GM12878 (cell line): Measurements from ENCODE around the gene PCAT6. TPM values are rescaled to one million over a fixed set of nuclear protein-coding genes. Genes with fewer than 3 reads are reported as not detected.

Experiments used
- ATAC-seq: fragments of 200-7000 bp; cut with Tn5 transposase; 3 replicates; pipeline ENCODE4 v1.9.1; 2020; ENCODE audit warnings: mild to moderate bottlenecking, moderate library complexity
- BruUV-seq: library from RNA; stranded (reverse); fragments of 400-500 nt; replicated peaks from 2 replicates; lab custom pipeline; 2021; lab: Mats Ljungman, UMichigan
- CTCF ChIA-PET: fragments of 300-600 bp; sonication (Branson Sonifier 250); formaldehyde crosslinking; extraction: SDS; loops from one replicate; lab custom pipeline; 2021; ENCODE audit warnings: inconsistent platforms; lab: Yijun Ruan, JAX
- POLR2A ChIA-PET: fragments of 350-600 bp; formaldehyde crosslinking; extraction: SDS; loops from one replicate; lab custom pipeline; 2021; ENCODE audit warnings: inconsistent platforms; lab: Charles Lee
- RAD21 ChIA-PET: fragments of 300-600 bp; sonication (Branson Sonifier 250); formaldehyde crosslinking; loops from one replicate; lab custom pipeline; 2023; ENCODE audit warnings: antibody characterized with exemption; ENCODE audit not compliant: unreplicated experiment; lab: Charles Lee
- SMC1A ChIA-PET: fragments of 300-600 bp; sonication (Branson Sonifier 250); formaldehyde crosslinking; loops from one replicate; lab custom pipeline; 2023; ENCODE audit not compliant: unreplicated experiment, uncharacterized antibody; lab: Charles Lee
- DNase-seq: peaks from one replicate; pipeline ENCODE4 v3.0.0-alpha.2; 2011; ENCODE audit warnings: low read depth, low spot score
- FAIRE-seq: peaks from 3 replicates; lab custom pipeline; 2011; peaks lifted over from hg19 to GRCh38; lab: Jason Lieb, UNC
- H2AFZ ChIP-seq: 2 replicates; pipeline ENCODE4 v1.6.0; 2011; ENCODE audit warnings: low read depth, low read length, control low read depth; ENCODE audit not compliant: control insufficient read depth
- H3K27ac ChIP-seq: 2 replicates; pipeline ENCODE4 v1.5.1; 2011; ENCODE audit warnings: control low read depth; ENCODE audit not compliant: control insufficient read depth, insufficient read depth
- H3K27me3 ChIP-seq, 2 experiments: replicated peaks in 1 of 2; 2 replicates each; pipeline versions ENCODE4 v1.6.0 to v1.6.1; 2011; ENCODE audit warnings: low read length in 1 of 2; ENCODE audit not compliant: control insufficient read depth in 2 of 2, insufficient read depth in 2 of 2
- H3K36me3 ChIP-seq, 2 experiments: 2 replicates each; pipeline ENCODE4 v1.5.1; 2011; ENCODE audit warnings: low read length in 1 of 2; ENCODE audit not compliant: control insufficient read depth in 2 of 2, insufficient read depth in 2 of 2
- H3K4me1 ChIP-seq: 2 replicates; pipeline ENCODE4 v1.6.1; 2011; ENCODE audit warnings: mild to moderate bottlenecking, low read length, moderate library complexity, mixed read lengths; ENCODE audit not compliant: control insufficient read depth, insufficient read depth
- H3K4me2 ChIP-seq: 2 replicates; pipeline ENCODE4 v1.6.0; 2011; ENCODE audit warnings: control low read depth; ENCODE audit not compliant: control insufficient read depth, insufficient read depth
- H3K4me3 ChIP-seq: fragments of 200-600 bp; sonication (generic); 2 replicates; pipeline ENCODE4 v1.5.1; 2016
- H3K79me2 ChIP-seq: 2 replicates; pipeline ENCODE4 v1.6.0; 2011; ENCODE audit warnings: low read length; ENCODE audit not compliant: control insufficient read depth, insufficient read depth
- H3K9ac ChIP-seq: 2 replicates; pipeline ENCODE4 v1.8.0; 2011; ENCODE audit warnings: low read length, control low read depth, mixed read lengths; ENCODE audit not compliant: control insufficient read depth, insufficient read depth
- H3K9me3 ChIP-seq: replicated peaks from 3 replicates; pipeline ENCODE4 v1.5.1; 2011; ENCODE audit warnings: mild to moderate bottlenecking, low read length; ENCODE audit not compliant: control insufficient read depth, insufficient read depth
- H4K20me1 ChIP-seq: 2 replicates; pipeline ENCODE4 v1.6.0; 2011; ENCODE audit not compliant: control insufficient read depth, insufficient read depth
- ATF7 ChIP-seq: fragments of 450-650 bp; IDR thresholded peaks from 2 replicates; pipeline ENCODE4 v1.6.1; 2016; ENCODE audit warnings: low read depth, mild to moderate bottlenecking
- BRCA1 ChIP-seq: IDR thresholded peaks from 2 replicates; pipeline ENCODE4 v1.6.1; 2011; ENCODE audit warnings: low read depth, low read length, improper control_type of control experiment
- EED ChIP-seq: sonication (generic); IDR thresholded peaks from 2 replicates; pipeline ENCODE4 v1.6.1; 2016; ENCODE audit warnings: antibody characterized with exemption, low read depth
- EZH2 ChIP-seq: IDR thresholded peaks from 2 replicates; pipeline ENCODE4 v1.6.1; 2012; ENCODE audit warnings: low read depth, mild to moderate bottlenecking, control low read depth, inconsistent platforms, low read length, borderline replicate concordance; ENCODE audit not compliant: control insufficient read depth
- FOXK2 ChIP-seq: fragments of 450-650 bp; IDR thresholded peaks from 2 replicates; pipeline ENCODE4 v1.6.1; 2017; ENCODE audit warnings: mild to moderate bottlenecking, moderate library complexity
- HDAC2 ChIP-seq: fragments of 200-600 bp; sonication (generic); IDR thresholded peaks from 2 replicates; pipeline ENCODE4 v1.6.1; 2017
- HDGF ChIP-seq: fragments of 450-650 bp; IDR thresholded peaks from 2 replicates; pipeline ENCODE4 v1.6.1; 2016; ENCODE audit warnings: antibody characterized with exemption
- KAT2A ChIP-seq: conservative IDR thresholded peaks from 2 replicates; pipeline ENCODE4 v1.6.1; 2011; ENCODE audit warnings: low read depth, low read length; ENCODE audit not compliant: control insufficient read depth
- LARP7 ChIP-seq: fragments of 450-650 bp; IDR thresholded peaks from 2 replicates; pipeline ENCODE4 v1.6.1; 2017; ENCODE audit warnings: mild to moderate bottlenecking
- MEF2B ChIP-seq: fragments of 450-650 bp; IDR thresholded peaks from 2 replicates; pipeline ENCODE4 v1.6.1; 2018; ENCODE audit warnings: mild to moderate bottlenecking, moderate library complexity; ENCODE audit not compliant: partially characterized antibody, poor library complexity, severe bottlenecking
- NR2C2 ChIP-seq: IDR thresholded peaks from 2 replicates; pipeline ENCODE4 v1.6.1; 2011; ENCODE audit warnings: borderline replicate concordance, low read depth; ENCODE audit not compliant: control insufficient read depth, insufficient read length
- NR2F1 ChIP-seq: fragments of 450-650 bp; conservative IDR thresholded peaks from 2 replicates; pipeline ENCODE4 v1.6.1; 2017; ENCODE audit warnings: mild to moderate bottlenecking
- PML ChIP-seq: IDR thresholded peaks from 2 replicates; pipeline ENCODE4 v1.6.1; 2012; ENCODE audit warnings: low read length, inconsistent platforms
- POU2F2 ChIP-seq: IDR thresholded peaks from 3 replicates; pipeline ENCODE4 v1.6.1; 2011; ENCODE audit warnings: low read depth, mild to moderate bottlenecking, low read length, borderline replicate concordance
- RB1 ChIP-seq: fragments of 450-650 bp; formaldehyde crosslinking; IDR thresholded peaks from 2 replicates; pipeline ENCODE4 v1.6.1; 2017; ENCODE audit warnings: mild to moderate bottlenecking, borderline replicate concordance
- RELA ChIP-seq: fragments of 450-650 bp; IDR thresholded peaks from 2 replicates; pipeline ENCODE4 v1.8.0; 2014; ENCODE audit warnings: borderline replicate concordance; ENCODE audit not compliant: partially characterized antibody
- SMAD5 ChIP-seq: IDR thresholded peaks from 2 replicates; pipeline ENCODE4 v1.6.1; 2016; ENCODE audit warnings: antibody characterized with exemption, low read depth
- SPI1 ChIP-seq: IDR thresholded peaks from 2 replicates; pipeline ENCODE4 v1.6.1; 2011; ENCODE audit warnings: low read depth, mild to moderate bottlenecking, low read length, moderate library complexity, borderline replicate concordance; ENCODE audit not compliant: insufficient read depth
- STAT3 ChIP-seq: IDR thresholded peaks from 2 replicates; pipeline ENCODE4 v1.6.1; 2011; ENCODE audit warnings: low read depth, low read length, improper control_type of control experiment
- TAF1 ChIP-seq: IDR thresholded peaks from 2 replicates; pipeline ENCODE4 v1.6.1; 2011; ENCODE audit warnings: mild to moderate bottlenecking, low read depth, low read length, borderline replicate concordance
- TCF3 ChIP-seq: IDR thresholded peaks from 2 replicates; pipeline ENCODE4 v1.6.1; 2012; ENCODE audit warnings: low read depth, mild to moderate bottlenecking, low read length, borderline replicate concordance; ENCODE audit not compliant: insufficient read depth
- USF2 ChIP-seq: IDR thresholded peaks from 2 replicates; pipeline ENCODE4 v1.6.1; 2011; ENCODE audit warnings: low read depth, low read length, improper control_type of control experiment, borderline replicate concordance
- YY1 ChIP-seq: IDR thresholded peaks from 2 replicates; pipeline ENCODE4 v1.6.1; 2011; ENCODE audit warnings: low read depth, mild to moderate bottlenecking, low read length
- ZSCAN29 ChIP-seq: fragments of 450-650 bp; IDR thresholded peaks from 2 replicates; pipeline ENCODE4 v1.6.1; 2017; ENCODE audit warnings: mild to moderate bottlenecking, moderate library complexity
- ZZZ3 ChIP-seq: IDR thresholded peaks from 2 replicates; pipeline ENCODE4 v1.6.1; 2011; ENCODE audit warnings: low read depth; ENCODE audit not compliant: control insufficient read depth, insufficient read length
- WGBS: methylation state at CpG from one replicate; pipeline ENCODE4 v1.1.6; 2016; ENCODE audit warnings: low lambda C conversion rate; ENCODE audit not compliant: insufficient replicate concordance, insufficient coverage; ENCODE audit errors: missing lambda C conversion rate; 5-methylcytosine and 5-hydroxymethylcytosine counted together
- in situ Hi-C: fragments of 300-500 bp; cut with MboI; formaldehyde crosslinking; loops from 9 replicates; pipeline ENCODE4 v1.14.3; 2018; ENCODE audit warnings: mixed read lengths
- intact Hi-C: fragments of 100-400 bp; cut with micrococcal nuclease; formaldehyde crosslinking; loops from one replicate; pipeline ENCODE4 v1.14.2; 2022; ENCODE audit not compliant: unreplicated experiment
- polyA plus RNA-seq, 11 experiments: library from polyadenylated mRNA; depleted of rRNA in 4 of 11; unstranded in 6 of 11; stranded (reverse) in 5 of 11; fragments of >200 nt; fragmentation: Nextera tagmentation in 4 of 11; fragmentation: Illumina TruSeq in 1 of 11; extraction: Ambion mirVana in 4 of 11; extraction: Trizol in 1 of 11; gene quantifications; 1 replicate in 1 of 11; 2 replicates in 10 of 11; pipeline versions ENCODE4 v1.2.1 to v1.2.3, GENCODE V29; 2011 to 2016; ENCODE audit warnings: inconsistent platforms in 2 of 11, missing spikeins in 2 of 11, low read depth in 1 of 11
- total RNA-seq, 4 experiments: library from RNA; depleted of rRNA in 3 of 4; stranded (reverse); fragments of >200 nt in 3 of 4; fragmentation: Illumina TruSeq in 1 of 4; extraction: Trizol in 1 of 4; gene quantifications; 2 replicates each; pipeline versions ENCODE4 v1.2.1 to v1.2.3, GENCODE V29; 2013 to 2021

The PCAT6 gene
- total and polyA plus RNA-seq, 10 of the 15 experiments (the other 5 are each of a cell fraction or from before 2014, with no cell fraction given) = 0.16 to 0.83 (median 0.48) TPM; not detected in 4

- ATAC-seq (peak; percentile 28), FAIRE-seq (peak; percentile 56), DNase-seq (no peak)
- Histone ChIP-seq H3K36me3 (no peaks in the 10 kb centered on the region), H3K4me2 (peak within 1 kb of the TSS; percentile 69), H3K79me2 (peaks cover 33% of the 10 kb centered on the region), H2AFZ (peak within 1 kb of the TSS; percentile 64), H3K27ac (no peak within 1 kb of the TSS; the same call in 1 of the 2 replicates), H3K4me1 (peaks cover 3% of the 10 kb centered on the region; the same call in 1 of the 2 replicates), H3K4me3 (peak within 1 kb of the TSS; percentile 77), H3K9ac (peak within 1 kb of the TSS; percentile 76), H4K20me1 (no peaks in the 10 kb centered on the region), H3K27me3 (no peaks in the 10 kb centered on the region; a peak in 3 of 4 replicates), H3K9me3 (no peaks in the 10 kb centered on the region)
- ChIA-PET CTCF (no interaction called here), POLR2A (interaction anchor here (0.5 to 0.7 kb wide), 3 partner anchors 79 to 1216 kb away, joined by 3 to 6 read pairs (median 4); no protein-coding TSS in a partner anchor), SMC1A (no interaction called here), RAD21 (no interaction called here)
- WGBS = 3% methylated on average over 57 of the region's 84 CpGs
- intact Hi-C loops = loop anchor here (10.0 kb wide), 1 partner anchor 197 kb away; the partner anchor contains the start of gene TMEM183A
- in situ Hi-C loops = no loop called here
- no TSS peak for BruUV-seq
- no peak for TF ChIP-seq EED
- peak; percentile 69; the same call in 1 of the 2 replicates for TF ChIP-seq SMAD5
- no peak for TF ChIP-seq HDAC2
- TF ChIP-seq ZZZ3 = no peak
- no peak for TF ChIP-seq MEF2B
- no peak for TF ChIP-seq RB1
- 0 out of 2 replicates have a peak, but pooled peaks have one; percentile 33 for TF ChIP-seq NR2F1
- TF ChIP-seq USF2 = no peak
- no peak for TF ChIP-seq STAT3
- no peak for TF ChIP-seq SPI1
- no peak for TF ChIP-seq NR2C2
- no peak for TF ChIP-seq FOXK2
- peak; percentile 91 for TF ChIP-seq TAF1
- TF ChIP-seq PML = no peak
- no peak for TF ChIP-seq ZSCAN29
- TF ChIP-seq BRCA1 = no peak
- no peak; the same call in 1 of the 2 replicates for TF ChIP-seq LARP7
- TF ChIP-seq HDGF = no peak
- TF ChIP-seq ATF7 = no peak
- peak; percentile 72; the same call in 1 of the 3 replicates for TF ChIP-seq POU2F2
- TF ChIP-seq KAT2A = no peak
- no peak for TF ChIP-seq YY1
- no peak for TF ChIP-seq TCF3
- TF ChIP-seq RELA = no peak
- TF ChIP-seq EZH2 = no peak
Observed at GRCh38 chr1:202807926-202808757, 2.6 kb upstream of the PCAT6 start, which contains the start of gene KDM5B. TSS of gene KDM5B (minus strand) at chr1:202808421. CDS start at chr1:202808305, 116 bp downstream.
